ENCODE results near the gene CNIH1.

The CNIH1 gene

DNA sequence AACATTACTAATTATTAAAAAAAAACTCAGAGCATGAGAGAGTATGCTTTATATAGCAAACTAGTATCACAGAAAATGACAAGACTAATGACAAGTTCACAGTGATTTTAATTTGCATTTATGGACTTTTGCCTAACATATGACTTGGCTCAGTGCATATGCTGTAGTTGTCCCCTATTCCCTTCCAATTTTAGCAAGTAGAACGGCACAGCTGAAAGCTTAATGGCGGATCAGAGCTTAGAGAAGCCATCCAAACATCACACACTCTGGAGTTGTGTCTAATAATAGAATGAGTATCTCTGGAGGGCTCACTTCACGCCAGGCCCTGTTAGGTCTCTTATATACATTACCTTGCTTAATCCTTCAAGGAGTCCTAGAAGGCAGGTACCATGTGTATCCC lies 13.3 kb downstream of the CNIH1 start:
- Histone ChIP-seq H3K27ac (no peak overlapping the region), H3K4me3 (no peak overlapping the region)
- TF ChIP-seq, protein P1, sequence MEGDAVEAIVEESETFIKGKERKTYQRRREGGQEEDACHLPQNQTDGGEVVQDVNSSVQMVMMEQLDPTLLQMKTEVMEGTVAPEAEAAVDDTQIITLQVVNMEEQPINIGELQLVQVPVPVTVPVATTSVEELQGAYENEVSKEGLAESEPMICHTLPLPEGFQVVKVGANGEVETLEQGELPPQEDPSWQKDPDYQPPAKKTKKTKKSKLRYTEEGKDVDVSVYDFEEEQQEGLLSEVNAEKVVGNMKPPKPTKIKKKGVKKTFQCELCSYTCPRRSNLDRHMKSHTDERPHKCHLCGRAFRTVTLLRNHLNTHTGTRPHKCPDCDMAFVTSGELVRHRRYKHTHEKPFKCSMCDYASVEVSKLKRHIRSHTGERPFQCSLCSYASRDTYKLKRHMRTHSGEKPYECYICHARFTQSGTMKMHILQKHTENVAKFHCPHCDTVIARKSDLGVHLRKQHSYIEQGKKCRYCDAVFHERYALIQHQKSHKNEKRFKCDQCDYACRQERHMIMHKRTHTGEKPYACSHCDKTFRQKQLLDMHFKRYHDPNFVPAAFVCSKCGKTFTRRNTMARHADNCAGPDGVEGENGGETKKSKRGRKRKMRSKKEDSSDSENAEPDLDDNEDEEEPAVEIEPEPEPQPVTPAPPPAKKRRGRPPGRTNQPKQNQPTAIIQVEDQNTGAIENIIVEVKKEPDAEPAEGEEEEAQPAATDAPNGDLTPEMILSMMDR (IDR thresholded peaks at IDR 0.05), result no peak
- no peak for DNase-seq (ENCODE audit: low spot score)

DNA sequence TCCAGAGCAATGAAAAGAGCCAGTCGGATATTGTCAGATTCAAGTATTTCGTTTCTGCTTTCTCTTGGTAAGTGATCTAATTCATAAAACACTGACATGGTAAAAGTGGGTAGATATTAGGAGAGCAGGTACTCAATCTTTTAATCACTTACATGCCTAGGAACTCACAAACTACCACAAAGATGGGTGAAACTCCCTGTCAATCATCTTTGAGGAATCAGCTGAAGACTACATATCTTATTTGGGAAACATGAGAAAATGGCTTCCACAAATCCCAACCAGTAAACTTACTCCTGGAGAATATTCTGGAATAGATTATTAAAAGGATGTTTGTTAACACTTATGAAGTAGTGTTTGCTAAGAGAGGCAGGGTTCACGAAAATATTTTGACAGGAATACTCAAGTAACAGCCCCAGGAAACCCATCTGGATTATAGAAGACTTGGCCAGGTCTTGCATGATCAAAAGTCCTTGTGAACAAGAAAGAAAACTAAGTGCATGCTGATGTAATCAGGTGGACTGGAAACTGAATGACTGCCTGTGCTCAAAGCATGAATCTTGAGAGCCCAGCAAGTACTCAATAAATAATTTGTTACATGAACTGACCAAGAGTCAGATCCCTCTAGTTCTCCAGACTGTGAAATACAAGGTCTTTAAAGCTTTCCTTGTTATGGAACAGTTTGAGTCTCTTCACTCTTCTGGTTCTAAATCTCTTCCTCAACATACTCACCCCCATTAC lies 15.5 kb downstream of the CNIH1 start:
- TF ChIP-seq, protein P1 (IDR thresholded peaks at IDR 0.05), result no peak
- DNase-seq (ENCODE audit: low spot score), result no peak
- H3K27ac ChIP-seq, result no peak overlapping the region

DNA sequence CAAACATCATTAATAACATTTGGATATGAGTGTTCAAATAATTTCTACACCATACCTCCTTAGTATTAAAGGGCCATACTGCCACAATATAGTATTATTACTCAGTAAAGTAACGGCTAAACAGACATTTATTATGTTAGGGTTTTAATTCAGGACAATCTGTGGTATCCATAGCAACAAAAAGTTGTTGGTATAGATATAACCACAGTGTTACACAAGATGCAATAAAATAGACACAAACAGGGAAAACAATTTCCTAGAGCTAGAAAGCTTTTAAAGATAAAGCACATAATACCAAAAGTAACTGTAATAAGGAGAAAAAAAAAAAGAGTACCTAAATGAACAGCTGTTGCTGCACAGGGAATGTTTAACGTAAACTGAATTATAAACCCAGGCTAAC lies 16.1 kb downstream of the CNIH1 start:
- Histone ChIP-seq H3K4me3 (no peak overlapping the region), H3K27ac (no peak overlapping the region)
- TF ChIP-seq, protein P1 (IDR thresholded peaks at IDR 0.05), result no peak
- no peak for DNase-seq (ENCODE audit: low spot score)

More for the DNA sequence above, 15.5 kb downstream of the CNIH1 start:
- no peak overlapping the region for H3K4me3 ChIP-seq

DNA sequence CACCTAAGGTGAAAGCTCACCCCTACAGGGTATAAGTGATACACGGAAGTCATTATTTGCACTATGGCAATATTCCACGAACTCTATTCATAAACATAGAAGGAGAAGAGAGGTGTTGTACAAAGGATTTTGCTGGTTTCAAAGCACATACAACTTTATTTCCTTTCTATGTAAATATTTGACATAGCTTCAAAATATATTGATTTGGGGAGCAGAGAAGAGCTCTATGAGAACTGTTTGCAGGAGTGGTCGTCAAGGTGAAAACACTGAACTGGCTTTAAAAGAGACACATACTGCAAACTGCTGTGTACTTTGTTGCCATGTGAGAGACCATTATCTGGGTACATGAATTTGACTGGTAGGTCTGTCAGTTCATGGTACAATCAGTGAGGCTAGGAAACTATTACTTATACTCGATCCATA lies 16.7 kb downstream of the CNIH1 start:
- TF ChIP-seq, protein P1 (IDR thresholded peaks at IDR 0.05), result no peak
- no peak for DNase-seq (ENCODE audit: low spot score)
- no peak overlapping the region for H3K27ac ChIP-seq
- no peak overlapping the region for H3K4me3 ChIP-seq

DNA sequence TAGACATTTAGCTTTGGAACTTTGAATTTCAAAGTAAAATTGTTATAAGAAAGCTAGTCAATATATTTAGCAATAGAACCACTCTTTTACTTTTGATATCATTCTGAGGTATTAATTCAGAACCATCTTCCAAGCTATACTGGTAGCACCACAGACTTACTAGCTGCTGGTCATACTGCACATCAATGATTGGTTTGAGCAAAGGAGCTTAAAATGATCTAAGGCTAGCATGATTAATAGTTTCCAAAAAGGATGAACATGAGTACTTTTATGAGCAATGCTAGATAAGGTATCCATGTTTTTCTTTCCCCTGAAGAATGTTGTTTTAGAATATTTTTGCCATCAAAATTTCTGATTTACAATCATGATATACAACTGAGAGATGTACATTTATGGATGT lies 17.2 kb downstream of the CNIH1 start:
- H3K27ac ChIP-seq, result no peak overlapping the region
- no peak for DNase-seq (ENCODE audit: low spot score)
- TF ChIP-seq, protein P1 (IDR thresholded peaks at IDR 0.05), result no peak
- H3K4me3 ChIP-seq, result no peak overlapping the region

DNA sequence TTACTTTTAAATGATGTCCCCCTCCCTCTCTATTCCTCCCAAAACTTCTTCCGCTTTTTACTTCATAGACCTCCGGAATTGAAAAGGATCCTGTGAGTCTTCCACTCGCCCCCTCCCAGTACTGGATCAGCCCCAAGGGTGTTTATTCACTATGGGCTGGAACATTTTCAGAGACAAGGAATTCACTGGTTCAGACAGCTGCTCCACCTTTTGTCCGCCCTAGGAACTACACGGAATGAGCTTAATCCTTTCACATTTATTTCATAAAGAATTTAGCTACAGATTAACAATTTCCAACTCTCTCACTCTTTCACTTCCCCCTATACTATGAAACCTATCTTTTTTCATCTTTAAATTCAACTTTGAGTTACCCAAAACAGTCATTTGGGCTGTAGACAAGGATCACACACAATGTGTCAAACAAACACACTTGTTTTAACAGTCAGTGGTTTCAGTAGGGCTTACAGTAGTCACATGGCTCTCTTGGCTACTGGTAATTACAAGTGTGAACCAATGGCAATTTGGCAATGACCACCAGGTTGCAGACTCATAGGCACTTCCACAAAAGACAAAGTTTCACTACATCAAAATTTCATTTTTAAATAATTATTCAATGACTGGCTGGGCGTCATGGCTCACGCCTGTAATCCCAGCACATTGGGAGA lies 20.6 kb downstream of the CNIH1 start:
- no peak for DNase-seq (ENCODE audit: low spot score)

More for the DNA sequence above, 20.6 kb downstream of the CNIH1 start:
- no peak overlapping the region for H3K4me3 ChIP-seq
- TF ChIP-seq, protein P1 (IDR thresholded peaks at IDR 0.05), result peak; percentile 46
- H3K27ac ChIP-seq, result no peak overlapping the region

Data from coronary artery (tissue), 2 donors.